GM20431 (cell line): ENCODE data around the gene LARP1.
"Not testable (repeated sequence)": the region's sequence is repeated elsewhere in the genome, so short reads cannot be mapped to it uniquely, and the experiment has no call there.

Experiments used
- in situ Hi-C: fragments of 300-500 bp; cut with MseI, MboI; formaldehyde crosslinking; loops from one replicate; pipeline ENCODE4 v1.15.0; 2020; ENCODE audit warnings: low sequenced_read_pairs; ENCODE audit not compliant: unreplicated experiment

The LARP1 gene

DNA sequence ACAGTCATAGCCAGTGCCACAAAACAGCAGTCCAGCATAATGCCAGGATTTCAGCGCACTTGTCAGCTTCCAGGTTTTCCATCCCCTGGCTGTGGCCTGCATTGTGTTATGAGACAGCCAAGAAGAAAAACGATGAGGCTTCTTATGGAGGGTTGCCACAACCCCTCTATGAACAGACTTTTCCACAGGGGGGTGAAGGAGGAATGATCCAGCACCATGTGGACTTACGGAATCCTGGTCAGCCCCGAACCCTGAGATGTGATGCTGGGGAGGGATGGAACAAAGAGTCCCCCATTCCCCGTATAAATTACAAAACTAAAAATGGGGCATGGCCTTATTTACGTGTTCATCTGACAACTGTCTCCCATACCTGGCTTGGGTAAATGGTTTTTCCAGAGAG, 62.6 kb downstream of the LARP1 start:
- in situ Hi-C loops, result loop anchor here (25.0 kb wide), 1 partner anchor 181 kb away; no protein-coding TSS in a partner anchor

DNA sequence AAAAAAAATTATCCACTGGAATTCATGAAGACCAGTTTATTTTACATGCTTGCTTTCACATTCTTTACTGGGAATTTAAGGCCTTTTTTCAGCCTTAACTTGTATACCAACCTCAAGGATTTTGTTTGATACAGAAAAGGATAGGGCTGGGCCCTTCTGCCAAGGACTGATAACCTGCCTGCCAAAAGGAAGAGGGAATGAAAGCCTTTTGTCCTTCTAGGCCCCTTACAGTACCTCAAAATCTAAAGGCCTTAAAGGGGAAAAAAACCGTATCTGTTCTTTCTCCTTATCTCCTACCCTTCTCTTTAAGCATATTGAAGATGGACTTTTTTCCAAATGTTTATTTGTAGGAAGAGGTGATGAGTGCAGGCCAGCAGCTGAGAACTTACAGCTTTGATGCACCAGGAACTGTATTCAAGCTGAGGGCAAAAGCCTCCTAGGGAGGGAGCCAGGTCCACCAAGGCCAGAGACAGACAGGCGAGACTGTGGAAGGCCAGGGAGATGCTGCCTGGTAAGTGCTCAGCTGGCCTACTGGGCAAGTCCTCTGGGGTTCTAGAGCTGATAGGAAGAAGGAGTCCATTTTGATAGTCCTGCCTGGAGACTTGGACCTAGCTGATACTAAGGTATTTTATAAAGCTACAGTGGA, 63.4 kb downstream of the LARP1 start:
- in situ Hi-C loops, result loop anchor here (25.0 kb wide), 1 partner anchor 181 kb away; no protein-coding TSS in a partner anchor

DNA sequence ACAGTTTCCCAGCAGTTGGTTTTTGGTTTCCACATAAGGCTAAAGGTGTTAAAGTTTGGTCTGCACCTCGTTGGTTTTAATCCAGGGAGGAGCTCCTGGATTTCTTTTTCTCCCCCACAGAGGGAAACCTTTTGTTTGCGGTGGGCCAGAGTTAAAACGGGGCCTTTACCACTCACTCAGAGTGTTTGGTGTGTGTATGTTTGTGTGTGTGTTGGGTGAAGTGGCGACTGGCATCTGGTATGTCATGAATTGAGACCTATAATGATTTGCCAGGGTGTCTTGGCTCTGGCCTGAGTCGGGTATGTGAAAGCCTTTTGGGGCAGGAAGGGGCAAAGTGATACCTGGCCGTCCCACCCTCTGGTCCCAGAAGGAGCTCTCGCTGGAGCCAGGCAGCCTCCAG, 64.4 kb downstream of the LARP1 start:
- in situ Hi-C loops, result loop anchor here (25.0 kb wide), 1 partner anchor 182 kb away; no protein-coding TSS in a partner anchor

DNA sequence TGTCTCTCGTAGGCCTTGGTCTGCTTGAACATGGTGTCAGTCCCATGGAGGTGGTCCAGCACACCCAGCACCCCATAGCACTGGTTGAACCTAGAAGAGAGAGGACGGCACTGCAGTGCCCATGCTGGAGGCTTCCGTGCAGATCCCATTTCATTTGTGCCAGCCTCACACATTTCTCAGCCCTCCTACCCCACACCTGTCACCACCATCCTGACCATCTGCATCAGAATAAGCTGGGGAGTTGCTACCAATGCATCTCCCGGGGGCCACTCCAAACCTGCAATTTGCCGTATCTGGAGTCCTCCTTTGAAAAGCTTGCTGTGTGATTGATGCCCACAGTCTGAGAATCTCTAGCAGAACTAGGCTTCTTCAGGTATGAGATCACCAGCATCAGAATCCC, 65.2 kb downstream of the LARP1 start:
- in situ Hi-C loops, result loop anchor here (25.0 kb wide), 1 partner anchor 183 kb away; no protein-coding TSS in a partner anchor

GRCh38 chr5:154822896-154823295, 67.7 kb downstream of the LARP1 start:
- in situ Hi-C loops, result loop anchor here (25.0 kb wide), 1 partner anchor 186 kb away; no protein-coding TSS in a partner anchor

DNA sequence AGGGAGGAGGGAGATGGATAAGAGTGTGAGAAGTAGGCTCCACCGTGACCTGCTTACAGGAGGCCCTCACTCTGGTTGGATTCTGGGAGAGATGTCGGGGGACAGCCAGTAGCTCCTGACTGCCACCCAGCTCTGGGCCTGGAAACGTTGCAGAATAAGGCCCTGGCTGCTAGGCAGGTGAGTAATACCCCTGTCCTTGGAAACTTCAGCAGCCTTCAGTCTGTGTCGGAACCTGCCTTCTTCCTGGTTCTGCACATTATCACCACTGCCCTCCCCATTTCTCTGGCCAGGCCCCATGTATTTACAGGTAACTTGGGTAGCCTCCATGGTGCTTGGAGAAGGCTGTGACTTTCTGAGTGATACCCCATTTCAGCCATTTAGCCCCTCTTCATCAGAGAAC, 68.4 kb downstream of the LARP1 start:
- in situ Hi-C loops, result loop anchor here (25.0 kb wide), 1 partner anchor 186 kb away; no protein-coding TSS in a partner anchor

GRCh38 chr5:154824070-154824469, 68.9 kb downstream of the LARP1 start:
- in situ Hi-C loops, result loop anchor here (25.0 kb wide), 1 partner anchor 187 kb away; no protein-coding TSS in a partner anchor

- in situ Hi-C loops, result no loop called here
These were observed 74.0 kb downstream of the LARP1 start for GRCh38 chr5:154829181-154829588.

DNA sequence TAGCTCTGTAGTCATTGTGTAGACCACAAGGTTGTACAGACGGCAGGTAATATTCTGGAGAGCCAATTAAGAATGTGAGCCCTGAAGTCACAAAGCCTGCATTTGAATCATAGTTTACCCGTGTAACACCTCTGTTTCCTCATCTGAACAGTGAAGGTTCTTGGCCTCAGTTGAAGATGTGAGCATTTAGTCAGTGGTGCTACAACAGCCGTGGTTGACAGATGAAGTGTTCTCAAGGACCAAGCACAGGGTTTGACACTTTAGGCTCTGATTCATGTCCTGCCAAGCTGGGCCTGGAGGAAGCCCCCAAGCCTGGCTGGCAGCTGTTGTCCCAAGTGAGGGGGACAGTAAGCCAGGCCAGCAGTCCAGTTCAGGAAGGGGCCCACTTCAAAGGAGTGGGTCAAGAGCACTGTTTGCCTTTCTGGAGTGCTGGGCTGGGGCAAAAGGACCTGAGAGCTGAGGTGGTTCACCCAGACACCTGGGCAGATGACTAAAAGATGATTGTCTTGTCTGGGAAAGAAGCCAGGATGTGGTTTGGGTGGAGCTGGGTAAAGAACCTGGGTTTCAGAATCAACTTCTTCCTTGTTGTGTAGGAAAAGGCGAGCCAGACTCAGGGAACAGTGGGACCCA, 74.5 kb downstream of the LARP1 start:
- in situ Hi-C loops, result no loop called here

- in situ Hi-C loops, result no loop called here
These were observed 75.0 kb downstream of the LARP1 start for GRCh38 chr5:154830219-154830595.

DNA sequence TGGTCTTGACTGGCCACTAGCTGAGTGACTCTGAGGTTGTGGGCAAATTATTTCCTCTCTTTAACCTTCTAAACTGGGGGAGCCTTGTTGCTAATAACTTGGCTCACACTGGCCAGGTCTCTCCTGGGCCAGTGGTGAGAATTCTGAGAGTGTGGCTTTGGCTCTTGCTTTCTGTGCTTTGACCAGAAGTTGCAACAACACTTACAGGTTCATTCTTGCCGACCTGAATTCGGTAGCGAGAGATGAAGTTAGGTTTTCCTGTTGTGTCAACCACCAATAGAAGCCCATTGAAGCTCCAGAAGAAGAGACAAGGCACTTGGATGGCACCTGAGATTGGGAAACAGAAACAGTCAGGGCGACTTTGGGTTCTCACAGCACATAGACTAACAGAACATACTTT, 75.4 kb downstream of the LARP1 start:
- in situ Hi-C loops, result no loop called here

- in situ Hi-C loops, result no loop called here
These were observed 76.3 kb downstream of the LARP1 start for GRCh38 chr5:154831451-154831850.

- in situ Hi-C loops, result not testable (repeated sequence)
These were observed 77.6 kb downstream of the LARP1 start for GRCh38 chr5:154832804-154833203.

DNA sequence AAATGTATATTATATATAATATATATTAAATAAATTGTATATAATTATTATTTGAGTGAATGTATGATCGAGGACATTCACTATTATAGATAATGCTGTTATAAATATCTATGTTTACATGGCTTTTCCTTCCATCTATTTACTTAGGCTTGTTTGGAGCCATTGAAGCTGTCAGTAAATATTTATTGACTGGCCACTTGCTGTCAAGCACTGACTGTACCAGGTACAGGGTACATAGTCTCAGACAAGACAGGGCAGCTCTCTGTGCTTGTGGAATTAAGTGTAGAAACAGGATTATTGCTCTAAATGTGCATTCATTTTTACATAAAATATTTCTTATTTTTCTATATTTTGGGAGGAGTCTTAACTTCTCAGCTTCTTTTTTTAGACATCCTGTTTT, 78.9 kb downstream of the LARP1 start:
- in situ Hi-C loops, result no loop called here

DNA sequence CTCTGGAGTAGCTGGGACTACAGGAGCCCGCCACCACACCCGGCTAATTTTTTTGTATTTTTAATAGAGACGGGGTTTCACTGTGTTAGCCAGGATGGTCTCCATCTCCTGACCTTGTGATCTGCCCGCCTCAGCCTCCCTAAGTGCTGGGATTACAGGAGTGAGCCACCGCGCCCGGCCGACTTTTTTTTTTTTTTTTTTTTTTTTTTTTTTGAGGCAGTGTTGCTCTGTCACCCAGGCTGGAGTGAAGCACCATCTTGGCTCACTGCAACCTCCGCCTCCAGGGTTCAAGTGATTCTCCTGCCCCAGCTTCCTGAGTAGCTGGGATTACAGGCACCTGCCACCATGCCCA, 80.5 kb downstream of the LARP1 start:
- in situ Hi-C loops, result not testable (repeated sequence)

DNA sequence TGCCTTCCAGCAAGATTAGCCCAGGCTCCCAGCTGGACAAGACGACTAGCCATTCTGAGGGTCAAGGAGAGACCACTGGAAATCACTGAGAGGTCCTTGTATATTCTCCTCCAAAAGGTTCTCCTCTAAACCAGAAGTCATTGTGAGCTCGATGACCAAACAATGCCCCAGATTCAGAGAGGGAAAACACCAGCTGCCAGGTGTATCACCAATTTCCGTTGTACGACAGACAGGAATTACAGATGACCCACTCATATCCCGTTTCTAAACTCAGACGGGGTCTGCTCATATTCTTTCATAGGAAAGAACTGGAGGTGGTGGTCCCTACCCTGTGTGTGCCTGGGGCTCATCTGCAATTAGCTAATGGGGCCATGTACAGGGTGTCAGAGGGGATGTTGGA, 81.0 kb downstream of the LARP1 start:
- in situ Hi-C loops, result no loop called here

GRCh38 chr5:154837009-154837901, 82.1 kb downstream of the LARP1 start:
- in situ Hi-C loops, result no loop called here

DNA sequence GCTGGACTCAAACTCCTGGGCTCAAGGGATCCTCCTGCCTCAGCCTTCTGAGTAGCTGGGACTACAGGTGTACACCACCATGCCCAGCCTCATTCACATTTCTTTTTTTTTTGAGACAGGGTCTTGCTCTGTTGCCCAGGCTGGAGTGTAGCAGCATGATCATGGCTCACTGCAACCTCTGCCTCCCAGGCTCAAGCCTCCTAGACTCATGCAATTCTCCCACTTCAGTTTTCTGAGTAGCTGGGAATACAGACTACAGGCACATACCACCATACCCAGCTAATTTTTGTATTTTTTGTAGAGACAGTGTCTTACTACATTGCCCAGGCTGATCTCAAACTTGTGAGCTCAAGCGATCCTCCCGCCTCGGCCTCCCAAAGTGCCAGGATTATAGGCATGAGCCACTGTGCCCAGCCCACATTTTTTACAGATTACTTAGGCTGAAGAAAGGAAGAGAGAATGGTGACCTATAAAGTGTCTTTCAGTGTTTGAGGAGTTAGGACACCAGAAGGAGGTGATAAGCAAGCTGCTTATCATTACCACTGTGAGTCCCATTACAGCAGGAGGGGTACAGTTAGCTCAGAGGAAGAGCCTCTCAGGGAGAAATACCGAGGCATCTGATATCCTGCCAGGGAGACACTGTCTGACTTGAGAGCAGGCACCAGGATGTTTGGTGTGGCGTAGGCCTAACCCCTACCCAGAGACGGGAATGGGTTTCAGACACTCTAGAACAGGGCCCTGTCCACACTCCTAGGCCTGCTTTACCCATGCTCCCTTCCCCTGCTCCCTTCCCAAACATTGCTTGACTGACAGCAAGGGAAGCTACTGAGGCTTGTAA, 85.5 kb downstream of the LARP1 start:
- in situ Hi-C loops, result no loop called here

DNA sequence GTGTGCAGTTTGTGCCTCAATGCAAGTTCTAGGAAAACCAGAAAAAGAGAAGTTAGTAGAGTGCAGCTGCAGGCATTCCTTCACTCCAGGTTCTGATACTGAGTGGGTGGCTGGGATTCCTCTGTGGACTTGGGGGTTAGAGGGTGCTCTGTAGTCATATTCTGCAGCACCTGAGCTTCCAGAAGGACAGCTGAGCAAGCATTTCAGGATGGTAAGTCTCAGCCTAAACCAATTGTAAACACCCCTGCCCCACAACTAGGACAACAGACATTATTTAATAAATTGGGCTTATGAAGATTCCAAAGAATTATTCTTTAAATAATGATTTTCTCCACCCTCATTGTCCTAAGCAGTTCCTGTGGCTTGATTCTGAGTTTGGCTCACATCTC, 86.1 kb downstream of the LARP1 start:
- in situ Hi-C loops, result no loop called here
